Measurements from ENCODE around the gene RNF180.
"Not testable (repeated sequence)": the region's sequence is repeated elsewhere in the genome, so short reads cannot be mapped to it uniquely, and the experiment has no call there.

The RNF180 gene

DNA sequence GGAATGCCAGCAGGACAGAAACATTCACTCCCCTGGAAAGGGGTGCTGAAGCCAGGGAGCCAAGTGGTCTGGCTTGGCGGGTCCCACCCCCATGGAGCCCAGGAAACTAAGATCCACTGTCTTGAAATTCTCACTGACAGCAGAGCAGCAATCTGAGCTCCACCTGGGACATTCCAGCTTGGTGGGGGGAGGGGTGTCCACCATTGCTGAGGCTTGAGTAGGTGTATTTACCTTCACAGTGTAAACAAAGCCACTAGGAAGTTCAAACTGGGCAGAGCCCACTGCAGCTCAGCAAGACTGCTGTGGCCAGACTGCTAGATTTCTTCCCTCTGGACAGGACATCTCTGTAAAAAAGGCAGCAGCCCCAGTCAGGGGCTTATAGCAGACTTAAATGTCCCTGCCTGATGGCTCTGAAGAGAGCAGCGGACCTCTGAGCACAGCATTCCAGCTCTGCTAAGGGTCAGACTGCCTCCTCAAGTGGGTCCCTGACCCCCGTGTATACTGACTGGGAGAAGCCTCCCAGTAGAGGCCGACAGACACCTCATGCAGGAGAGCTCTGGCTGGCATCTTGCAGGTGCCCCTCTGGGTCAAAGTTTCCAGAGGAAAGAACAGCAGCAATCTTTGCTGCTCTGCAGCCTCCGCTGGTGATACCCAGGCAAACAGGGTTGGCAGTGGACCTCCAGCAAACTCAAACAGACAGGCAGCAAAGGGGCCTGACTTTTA lies 241.6 kb downstream of the RNF180 start:
- DNase-seq: not testable (repeated sequence)

DNA sequence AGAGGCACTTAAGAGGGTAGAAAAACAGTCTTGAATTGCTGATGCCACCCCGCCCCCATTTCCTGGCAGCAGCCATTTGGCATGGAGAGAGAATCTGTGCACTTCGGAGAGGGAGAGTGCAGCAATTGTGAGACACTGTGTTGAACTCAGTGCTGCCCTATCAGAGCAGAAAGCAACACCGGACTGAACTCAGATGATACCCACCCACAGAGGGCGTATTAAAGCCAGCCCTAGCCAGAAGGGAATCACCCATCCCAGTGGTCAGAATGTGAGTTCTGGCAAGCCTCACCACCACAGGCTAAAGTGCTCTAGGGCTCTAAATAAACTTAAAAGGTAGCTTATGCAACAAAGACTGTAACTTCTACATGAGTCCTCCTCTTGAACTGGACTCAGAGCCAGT lies 251.7 kb downstream of the RNF180 start:
- DNase-seq: no peak

DNA sequence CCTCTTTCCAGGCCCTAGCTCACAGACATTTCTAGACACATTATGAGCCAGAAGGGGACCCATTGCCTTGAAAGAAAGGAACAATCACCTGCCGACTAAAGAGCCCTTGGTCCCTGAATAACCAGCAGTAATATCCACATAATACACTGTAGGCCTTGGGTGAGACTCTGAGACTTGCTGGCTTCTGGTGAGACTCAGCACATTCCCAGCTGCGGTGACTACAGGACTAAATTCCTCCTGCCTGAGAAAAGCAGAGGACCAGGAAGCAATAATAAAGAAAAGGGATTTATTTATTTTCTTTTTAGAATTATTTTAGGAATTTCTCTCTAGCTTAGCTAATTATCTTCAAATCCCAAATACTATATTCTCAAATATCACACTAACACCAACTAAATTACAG lies 252.4 kb downstream of the RNF180 start:
- no peak for DNase-seq

Data from OCI-M1 (cell line).